ENCODE measurements around the gene SPRR2B. TPM values are rescaled to one million over a fixed set of nuclear protein-coding genes. Genes with fewer than 3 reads are reported as not detected.

The SPRR2B gene
- polyA plus RNA-seq, 1 experiment, result not detected

DNA sequence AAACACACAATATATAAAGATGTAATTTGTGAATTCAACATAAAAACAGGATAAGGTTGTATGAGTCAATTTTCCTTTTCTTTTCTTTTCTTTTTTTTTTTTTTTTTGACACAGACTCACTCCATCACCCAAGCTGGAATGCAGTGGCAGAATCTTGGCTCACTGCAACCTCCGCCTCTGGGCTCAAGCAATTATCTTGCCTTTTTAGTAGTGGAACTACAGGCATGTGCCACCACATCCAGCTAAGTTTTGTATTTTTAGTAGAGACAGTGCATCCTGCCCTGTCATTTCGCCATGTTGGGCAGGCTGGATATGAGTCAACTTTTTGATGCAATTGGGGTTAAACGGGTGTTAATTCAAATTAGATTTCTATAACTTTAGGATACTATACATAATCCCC, 10.3 kb upstream of the SPRR2B start:
- ChIA-PET POLR2A (no interaction called here), CTCF (interaction anchor here (0.6 kb wide), 1 partner anchor 83 kb away, joined by 3 read pairs; no protein-coding TSS in a partner anchor)
- no peak overlapping the region for H3K4me3 ChIP-seq (ENCODE audit: low read depth, low read length)
- H3K36me3 ChIP-seq (ENCODE audit: control insufficient read depth, insufficient read depth, low read length), result no peaks in the 10 kb centered on the region
- TF ChIP-seq, protein P1, sequence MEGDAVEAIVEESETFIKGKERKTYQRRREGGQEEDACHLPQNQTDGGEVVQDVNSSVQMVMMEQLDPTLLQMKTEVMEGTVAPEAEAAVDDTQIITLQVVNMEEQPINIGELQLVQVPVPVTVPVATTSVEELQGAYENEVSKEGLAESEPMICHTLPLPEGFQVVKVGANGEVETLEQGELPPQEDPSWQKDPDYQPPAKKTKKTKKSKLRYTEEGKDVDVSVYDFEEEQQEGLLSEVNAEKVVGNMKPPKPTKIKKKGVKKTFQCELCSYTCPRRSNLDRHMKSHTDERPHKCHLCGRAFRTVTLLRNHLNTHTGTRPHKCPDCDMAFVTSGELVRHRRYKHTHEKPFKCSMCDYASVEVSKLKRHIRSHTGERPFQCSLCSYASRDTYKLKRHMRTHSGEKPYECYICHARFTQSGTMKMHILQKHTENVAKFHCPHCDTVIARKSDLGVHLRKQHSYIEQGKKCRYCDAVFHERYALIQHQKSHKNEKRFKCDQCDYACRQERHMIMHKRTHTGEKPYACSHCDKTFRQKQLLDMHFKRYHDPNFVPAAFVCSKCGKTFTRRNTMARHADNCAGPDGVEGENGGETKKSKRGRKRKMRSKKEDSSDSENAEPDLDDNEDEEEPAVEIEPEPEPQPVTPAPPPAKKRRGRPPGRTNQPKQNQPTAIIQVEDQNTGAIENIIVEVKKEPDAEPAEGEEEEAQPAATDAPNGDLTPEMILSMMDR (IDR thresholded peaks at IDR 0.05; ENCODE audit: insufficient read depth, low read depth, low read length), result no peak
- no peaks in the 10 kb centered on the region for H3K27me3 ChIP-seq (ENCODE audit: control insufficient read depth, insufficient read depth, low read length)
- no peak for DNase-seq (ENCODE audit: low read depth)

- DNase-seq (ENCODE audit: low read depth), result no peak
- TF ChIP-seq, protein P1 (IDR thresholded peaks at IDR 0.05; ENCODE audit: insufficient read depth, low read depth, low read length), result no peak
- Histone ChIP-seq H3K27me3 (ENCODE audit: control insufficient read depth, insufficient read depth, low read length) (no peaks in the 10 kb centered on the region), H3K36me3 (ENCODE audit: control insufficient read depth, insufficient read depth, low read length) (no peaks in the 10 kb centered on the region), H3K4me3 (ENCODE audit: low read depth, low read length) (no peak overlapping the region)
- ChIA-PET CTCF (no interaction called here), POLR2A (no interaction called here)
These were observed 1.7 kb upstream of the SPRR2B start for GRCh38 chr1:153072806-153073726.

- no peak for DNase-seq (ENCODE audit: low read depth)
- Histone ChIP-seq H3K36me3 (ENCODE audit: control insufficient read depth, insufficient read depth, low read length) (no peaks in the 10 kb centered on the region), H3K27me3 (ENCODE audit: control insufficient read depth, insufficient read depth, low read length) (no peaks in the 10 kb centered on the region), H3K4me3 (ENCODE audit: low read depth, low read length) (no peak overlapping the region)
- TF ChIP-seq, protein P1 (IDR thresholded peaks at IDR 0.05; ENCODE audit: insufficient read depth, low read depth, low read length), result no peak
- ChIA-PET CTCF (no interaction called here), POLR2A (no interaction called here)
These were observed 1.2 kb downstream of the SPRR2B start for GRCh38 chr1:153070243-153070642.

- no peak for DNase-seq (ENCODE audit: low read depth)
- Histone ChIP-seq H3K27me3 (ENCODE audit: control insufficient read depth, insufficient read depth, low read length) (no peaks in the 10 kb centered on the region), H3K4me3 (ENCODE audit: low read depth, low read length) (no peak overlapping the region), H3K36me3 (ENCODE audit: control insufficient read depth, insufficient read depth, low read length) (no peaks in the 10 kb centered on the region)
- POLR2A ChIA-PET, result no interaction called here
- CTCF ChIA-PET, result no interaction called here
- TF ChIP-seq, protein P1 (IDR thresholded peaks at IDR 0.05; ENCODE audit: insufficient read depth, low read depth, low read length), result no peak
These were observed 12.3 kb downstream of the SPRR2B start for GRCh38 chr1:153058826-153059784.

- CTCF ChIA-PET, result no interaction called here
- Histone ChIP-seq H3K36me3 (ENCODE audit: control insufficient read depth, insufficient read depth, low read length) (no peaks in the 10 kb centered on the region), H3K4me3 (ENCODE audit: low read depth, low read length) (no peak overlapping the region), H3K27me3 (ENCODE audit: control insufficient read depth, insufficient read depth, low read length) (no peaks in the 10 kb centered on the region)
- DNase-seq (ENCODE audit: low read depth), result no peak
- TF ChIP-seq, protein P1 (IDR thresholded peaks at IDR 0.05; ENCODE audit: insufficient read depth, low read depth, low read length), result no peak
- POLR2A ChIA-PET, result no interaction called here
These were observed 13.3 kb downstream of the SPRR2B start for GRCh38 chr1:153058154-153058553.
